Measurements from ENCODE around the gene PPHLN1.

- no peak for TF ChIP-seq CTCF (IDR thresholded peaks at IDR 0.05)
- TF ChIP-seq POLR2A (IDR thresholded peaks at IDR 0.05), result no peak
These were observed 44.7 kb upstream of the PPHLN1 start for GRCh38 chr12:42281278-42281677.
